ENCODE data around the gene CENPN.

GRCh38 chr16:81069063-81069462 is 62.0 kb downstream of the CENPN start:
- TF ChIP-seq CTCF (optimal IDR thresholded peaks at IDR 0.05 in 1 of 3, IDR thresholded peaks at IDR 0.05 in 1 of 3, conservative IDR thresholded peaks at IDR 0.05 in 1 of 3; ENCODE audit: extremely low read depth in 1 of 3, insufficient read depth in 2 of 3, low read length in 3 of 3) = no peak
- TF ChIP-seq EZH2 (IDR thresholded peaks at IDR 0.05; ENCODE audit: low read length) = no peak

Measured in keratinocyte (primary cell).